B cell (primary cell): Measurements from ENCODE around the gene PDLIM5.
"Not testable (repeated sequence)": the region's sequence is repeated elsewhere in the genome, so short reads cannot be mapped to it uniquely, and the experiment has no call there.

ENCODE experiments used
- EZH2 ChIP-seq: IDR thresholded peaks from 2 replicates; pipeline ENCODE4 v1.6.1; 2012; ENCODE audit warnings: borderline replicate concordance, low read depth, mild to moderate bottlenecking, moderate library complexity, low read length; ENCODE audit not compliant: insufficient read depth, poor library complexity, severe bottlenecking
- TF ChIP-seq, protein P1 (sequence below): fragments of 200-600 bp; IDR thresholded peaks from one replicate; pipeline ENCODE4 v1.8.0; 2022; ENCODE audit warnings: antibody characterized with exemption, mild to moderate bottlenecking

GRCh38 chr4:94513532-94513931, 61.8 kb downstream of the PDLIM5 start:
- TF ChIP-seq, protein P1, sequence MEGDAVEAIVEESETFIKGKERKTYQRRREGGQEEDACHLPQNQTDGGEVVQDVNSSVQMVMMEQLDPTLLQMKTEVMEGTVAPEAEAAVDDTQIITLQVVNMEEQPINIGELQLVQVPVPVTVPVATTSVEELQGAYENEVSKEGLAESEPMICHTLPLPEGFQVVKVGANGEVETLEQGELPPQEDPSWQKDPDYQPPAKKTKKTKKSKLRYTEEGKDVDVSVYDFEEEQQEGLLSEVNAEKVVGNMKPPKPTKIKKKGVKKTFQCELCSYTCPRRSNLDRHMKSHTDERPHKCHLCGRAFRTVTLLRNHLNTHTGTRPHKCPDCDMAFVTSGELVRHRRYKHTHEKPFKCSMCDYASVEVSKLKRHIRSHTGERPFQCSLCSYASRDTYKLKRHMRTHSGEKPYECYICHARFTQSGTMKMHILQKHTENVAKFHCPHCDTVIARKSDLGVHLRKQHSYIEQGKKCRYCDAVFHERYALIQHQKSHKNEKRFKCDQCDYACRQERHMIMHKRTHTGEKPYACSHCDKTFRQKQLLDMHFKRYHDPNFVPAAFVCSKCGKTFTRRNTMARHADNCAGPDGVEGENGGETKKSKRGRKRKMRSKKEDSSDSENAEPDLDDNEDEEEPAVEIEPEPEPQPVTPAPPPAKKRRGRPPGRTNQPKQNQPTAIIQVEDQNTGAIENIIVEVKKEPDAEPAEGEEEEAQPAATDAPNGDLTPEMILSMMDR = not testable (repeated sequence)
- TF ChIP-seq EZH2 = not testable (repeated sequence)
